ELR (cell line): ENCODE data around the gene FUT3.
A peak's percentile ranks its signal among the peaks of the same experiment; 100 is the strongest.
"Not testable (repeated sequence)": the region's sequence is repeated elsewhere in the genome, so short reads cannot be mapped to it uniquely, and the experiment has no call there.

Experiments used
- DNase-seq: peaks from one replicate; pipeline ENCODE4 v3.0.0-alpha.2; 2015; ENCODE audit warnings: low read depth

FUT3 gene

GRCh38 chr19:5848621-5849020 is 2.6 kb downstream of the FUT3 start:
- DNase-seq, result not testable (repeated sequence)

DNA sequence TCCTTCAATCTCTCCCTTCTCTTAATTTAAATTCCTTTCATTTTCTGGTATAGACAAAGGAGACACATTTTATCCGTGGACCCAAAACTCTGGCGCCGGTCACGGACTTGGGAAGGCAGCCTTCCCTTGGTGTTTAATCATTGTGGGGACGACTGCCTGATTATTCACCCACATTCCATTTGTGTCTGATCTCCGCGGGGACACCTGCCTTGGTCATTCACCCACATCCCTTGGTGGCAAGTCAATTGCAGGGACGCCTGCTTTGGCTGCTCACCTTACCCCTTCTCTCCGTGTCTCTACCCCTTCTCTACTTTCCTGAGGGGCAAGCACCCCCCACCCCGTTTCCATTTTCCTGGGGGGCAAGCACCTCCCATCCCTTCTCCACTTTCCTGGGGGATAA is 3.4 kb downstream of the FUT3 start:
- not testable (repeated sequence) for DNase-seq

- no peak for DNase-seq
Measured at GRCh38 chr19:5844456-5845433, 6.5 kb downstream of the FUT3 start.

GRCh38 chr19:5843295-5843927 is 7.8 kb downstream of the FUT3 start:
- DNase-seq, result no peak

DNA sequence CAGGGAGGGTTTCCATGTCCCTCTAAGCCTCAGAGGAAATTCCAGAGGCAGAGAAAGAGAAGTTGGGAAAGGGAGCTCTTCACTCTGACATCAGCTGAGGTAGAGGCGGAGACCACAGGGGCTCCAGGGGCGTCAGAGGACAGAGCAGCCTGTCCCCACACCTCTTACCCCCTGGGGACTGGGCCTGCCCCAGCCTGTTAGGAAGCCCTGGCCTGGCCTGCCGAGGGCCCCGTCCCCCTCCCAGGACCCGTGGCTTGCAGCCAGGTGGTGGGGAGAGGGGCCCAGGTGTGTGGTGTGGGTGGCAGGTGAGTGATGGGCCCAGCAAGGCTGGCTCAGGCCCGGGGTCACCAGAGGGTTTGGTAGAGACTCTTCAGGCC is 9.5 kb downstream of the FUT3 start:
- DNase-seq, result not testable (repeated sequence)

- no peak for DNase-seq
Measured at GRCh38 chr19:5839065-5840017, 11.9 kb downstream of the FUT3 start, which contains the start of gene FUT6. TSS of gene FUT6 (minus strand) at chr19:5839702. CDS start at chr19:5832567, 7,135 bp downstream.

DNA sequence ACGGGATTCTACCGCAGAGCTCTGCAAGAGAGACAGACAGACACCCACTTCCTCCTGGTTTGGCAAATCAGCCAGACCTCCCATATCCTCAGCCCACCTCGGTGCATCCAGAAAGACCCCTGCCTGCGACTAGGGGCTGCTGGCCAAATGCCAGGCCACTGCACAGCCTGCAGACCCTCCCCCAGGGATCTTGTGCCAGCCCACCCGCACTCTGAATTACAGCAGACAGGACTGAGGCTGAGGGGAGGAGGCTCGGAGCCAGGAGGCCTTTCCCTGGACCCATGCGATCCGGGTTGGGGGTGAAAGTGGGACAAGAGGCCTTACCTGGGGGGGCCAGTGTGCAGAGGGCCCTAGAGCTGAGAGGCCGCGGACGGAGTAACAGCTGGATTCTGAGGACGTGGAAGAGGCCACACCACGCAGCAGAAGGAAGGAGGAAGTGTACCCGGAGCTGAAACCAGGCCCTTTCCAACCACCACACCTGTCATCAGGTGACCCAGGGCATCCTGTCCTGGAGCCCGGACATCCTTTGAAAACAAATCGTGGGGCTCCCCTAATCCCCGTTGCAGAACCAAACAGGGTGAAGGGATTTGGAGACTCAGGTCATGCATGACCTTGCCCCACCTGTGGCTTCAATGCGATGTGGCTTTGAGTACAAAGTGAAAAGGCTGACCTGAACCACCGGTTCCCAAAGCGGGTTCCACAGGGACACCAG is 12.7 kb downstream of the FUT3 start:
- DNase-seq, result no peak

DNA sequence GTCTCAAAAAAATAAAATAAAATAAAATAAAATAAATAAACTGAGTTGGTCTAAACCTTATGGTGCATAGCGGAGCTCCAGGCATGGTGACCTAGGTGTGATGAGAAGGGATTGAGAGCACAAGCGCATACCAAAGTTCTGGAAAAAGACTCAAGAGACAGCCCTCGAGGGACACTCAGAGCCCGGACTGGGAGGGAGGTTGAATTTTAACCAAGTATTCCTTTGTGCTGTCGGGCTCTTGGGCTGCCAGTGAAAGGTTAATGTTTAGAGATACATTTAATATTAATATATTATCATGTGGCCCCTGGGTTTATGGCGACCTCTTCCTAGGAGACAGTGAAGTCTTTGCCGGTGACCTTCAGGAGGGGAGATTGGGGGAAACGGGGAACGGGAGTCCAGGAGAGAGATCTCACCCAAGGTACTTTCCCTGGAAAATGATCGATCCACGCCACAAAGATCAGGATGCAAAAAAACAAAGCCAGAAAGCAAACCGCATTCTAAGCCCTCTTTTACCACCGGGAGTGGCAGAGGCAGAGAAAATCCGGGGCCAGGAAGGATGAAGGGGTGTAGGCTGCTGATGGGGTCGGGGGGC is 13.4 kb downstream of the FUT3 start:
- DNase-seq, result no peak

DNA sequence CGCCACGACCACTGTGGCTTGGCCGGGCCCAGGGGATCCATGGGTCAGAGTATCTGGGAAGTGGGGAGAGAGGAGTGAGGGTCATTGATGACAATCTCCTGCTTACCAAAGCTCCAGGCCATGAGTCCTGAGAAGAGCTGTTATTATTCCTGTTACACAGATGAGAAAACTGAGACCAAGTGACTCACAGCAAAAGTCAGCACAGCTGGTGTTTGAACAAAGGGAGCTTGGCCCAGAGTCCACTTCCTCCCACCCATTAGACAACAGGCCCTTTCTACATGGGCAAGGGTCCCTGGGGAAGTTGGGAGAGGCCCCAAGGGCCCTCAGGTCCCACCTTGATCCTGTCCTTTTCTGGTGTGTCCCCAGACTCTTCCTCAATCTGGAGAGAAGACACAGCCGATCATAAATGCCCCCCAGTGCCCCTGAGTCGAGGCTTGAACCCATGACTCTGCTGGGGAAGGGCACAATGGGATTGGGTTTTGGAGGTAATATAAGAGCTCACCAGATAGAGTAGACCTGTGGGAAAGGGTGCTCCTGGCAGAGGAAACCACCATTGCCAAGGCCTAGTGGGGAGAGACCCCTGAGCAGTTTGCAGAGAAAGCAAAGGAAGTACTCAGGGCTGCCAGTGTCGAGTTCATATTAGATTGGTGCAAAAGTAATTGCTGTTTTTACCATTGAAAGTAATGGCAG is 18.6 kb downstream of the FUT3 start:
- DNase-seq, result no peak

- no peak for DNase-seq
Measured at GRCh38 chr19:5832061-5832460, 19.2 kb downstream of the FUT3 start.

DNA sequence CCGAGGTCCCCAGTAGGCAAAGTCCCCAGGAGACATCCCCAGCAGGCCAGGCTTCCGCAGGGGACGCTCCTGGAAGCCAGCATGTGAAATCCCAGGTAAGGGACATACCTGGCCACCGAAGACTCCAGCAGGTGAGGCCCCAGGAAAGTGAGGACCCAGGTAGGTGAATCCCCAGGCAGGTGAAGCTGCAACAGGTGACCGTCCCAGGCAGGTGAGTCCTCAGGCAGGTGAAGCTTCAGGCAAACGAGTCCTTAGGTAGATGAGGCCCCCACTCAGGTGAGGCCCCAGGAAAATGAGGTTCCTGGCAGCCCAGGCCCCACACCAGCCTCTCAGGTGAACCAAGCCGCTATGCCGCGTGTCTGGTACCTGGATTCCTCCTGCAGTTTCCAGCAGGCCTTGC is 20.1 kb downstream of the FUT3 start:
- DNase-seq, result no peak

DNA sequence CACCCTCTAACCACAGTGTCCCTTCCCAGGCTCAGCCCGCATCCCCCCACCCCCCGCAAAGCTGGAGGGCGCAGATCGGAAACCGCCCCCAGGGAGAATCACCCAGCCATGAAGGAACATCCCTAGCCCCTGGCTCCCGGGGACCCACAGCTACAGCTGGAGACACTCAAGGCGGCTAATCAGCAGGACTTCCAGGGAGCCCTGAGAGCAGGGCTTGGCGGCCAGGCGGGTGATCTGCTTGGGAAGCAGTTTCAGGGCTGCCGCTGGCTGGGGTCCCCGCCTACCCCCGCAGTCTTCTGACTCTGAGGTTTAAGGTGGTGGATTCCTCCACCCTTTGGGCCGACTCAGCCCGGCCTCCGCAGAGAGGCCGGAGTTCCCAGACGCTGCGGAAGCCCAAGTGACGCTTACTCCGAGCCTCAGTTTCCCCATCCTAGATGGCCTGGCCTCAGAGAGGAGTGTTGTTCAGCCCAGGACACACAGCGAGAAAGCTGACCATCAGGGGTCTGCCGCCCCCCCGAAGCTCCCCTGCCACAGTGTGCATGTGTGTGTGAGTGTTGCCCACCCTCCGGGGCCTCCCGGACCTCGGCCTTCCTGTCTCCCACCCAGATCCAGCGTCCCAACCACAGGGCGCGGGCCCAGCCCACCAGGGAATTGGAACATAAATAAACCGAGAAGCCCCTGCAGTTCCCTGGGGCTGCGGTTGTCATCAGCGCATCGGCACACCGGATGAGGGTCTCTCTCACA is 21.5 kb downstream of the FUT3 start:
- DNase-seq, result no peak

DNA sequence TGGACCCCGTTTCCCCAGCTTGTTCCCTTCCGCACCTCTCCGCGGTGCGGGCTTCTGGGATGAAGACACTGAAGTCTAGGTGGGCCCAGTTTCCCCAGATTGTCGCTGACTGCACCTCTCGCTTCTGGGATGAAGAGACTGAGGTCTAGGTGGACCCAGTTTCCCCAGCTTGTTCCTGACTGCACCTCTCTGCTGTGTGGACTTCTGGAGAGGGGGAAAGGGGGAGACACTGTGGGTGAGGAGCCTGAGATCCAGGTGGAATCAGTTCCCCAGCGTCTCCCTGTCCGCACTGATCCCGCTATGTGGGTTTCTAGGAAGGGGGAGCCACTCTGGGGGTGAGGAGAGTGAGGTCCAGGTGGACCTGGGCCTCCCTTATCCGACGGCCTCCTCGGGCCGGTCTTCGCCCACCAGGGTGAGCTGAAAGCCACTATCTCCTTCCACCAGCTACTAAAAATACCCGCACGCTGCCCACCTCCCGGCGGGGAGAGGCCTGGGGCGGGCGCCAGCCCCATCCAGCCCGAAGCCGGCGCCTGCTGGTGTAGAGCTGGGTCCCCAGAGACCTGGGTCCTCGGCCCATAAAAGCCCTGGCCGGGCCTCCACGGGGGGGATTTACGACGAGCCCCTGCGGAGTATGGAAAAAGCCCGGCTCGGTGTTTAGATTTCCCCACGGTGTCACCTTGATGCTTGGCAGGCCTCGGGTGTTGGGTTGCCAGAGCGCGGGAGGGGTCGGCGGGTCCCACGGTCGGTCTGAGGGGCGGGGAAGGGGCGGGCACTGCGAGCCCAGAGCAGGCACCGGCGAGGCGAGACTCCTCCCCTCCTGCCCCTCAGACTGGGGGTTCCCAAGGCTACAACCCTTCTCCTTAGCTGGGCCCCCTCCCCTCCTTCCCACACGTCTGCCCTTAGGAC is 22.3 kb downstream of the FUT3 start:
- DNase-seq, result no peak

- DNase-seq, result peak; percentile 85
Measured at GRCh38 chr19:5827891-5828660, 23.2 kb downstream of the FUT3 start.

GRCh38 chr19:5827342-5827890 is 23.8 kb downstream of the FUT3 start:
- DNase-seq, result no peak

GRCh38 chr19:5826531-5827341 is 24.5 kb downstream of the FUT3 start:
- DNase-seq, result peak; percentile 53

DNA sequence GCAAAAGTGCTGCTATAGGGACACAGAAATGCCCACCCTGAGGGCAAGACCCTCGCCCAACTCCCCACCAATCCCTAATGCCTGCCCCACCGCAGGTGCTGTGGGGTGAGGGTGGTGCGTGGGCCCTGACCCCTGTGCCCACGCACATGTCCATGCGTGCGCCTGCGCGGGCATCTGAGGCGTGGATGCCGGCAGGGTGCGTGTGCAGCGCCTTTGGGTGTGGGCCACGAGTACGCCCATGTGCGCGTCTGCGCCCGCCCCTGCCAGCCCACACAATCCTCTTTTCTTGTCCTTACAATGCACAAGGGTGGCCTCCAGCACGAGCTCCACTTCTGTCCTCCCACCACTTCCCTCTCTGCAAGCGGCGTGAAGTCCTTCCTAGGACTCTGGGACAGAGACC is 26.1 kb downstream of the FUT3 start:
- DNase-seq, result no peak
